Measurements from ENCODE around the gene RFLNA. TPM values are rescaled to one million over a fixed set of nuclear protein-coding genes. Genes with fewer than 3 reads are reported as not detected.
A peak's percentile ranks its signal among the peaks of the same experiment; 100 is the strongest.

The RFLNA gene
- total RNA-seq, 1 experiment from 2014 or later, result 10.6 TPM

- no peaks in the 10 kb centered on the region for H3K27me3 ChIP-seq (ENCODE audit: insufficient read depth, low read length)
- no peak for DNase-seq
- H4K91ac ChIP-seq (ENCODE audit: insufficient read length, low read depth, low read length), result no peak overlapping the region
- H3K27ac ChIP-seq (ENCODE audit: insufficient read length, low read depth, low read length), result no peak overlapping the region
- H4K5ac ChIP-seq (ENCODE audit: insufficient read length, low read depth, low read length), result no peak overlapping the region
- no peak overlapping the region for H3K23ac ChIP-seq (ENCODE audit: insufficient read length, low read depth, low read length)
- no CpG with 5 or more reads among the region's 9 CpGs for WGBS (ENCODE audit: extremely low coverage, insufficient read length, low lambda C conversion rate)
- Mint-ChIP-seq H3K4me3 (no peak overlapping the region; a peak in 1 of 5 replicates), H3K36me3 (ENCODE audit: insufficient read depth in 1 of 3, low read depth in 3 of 3) (peaks cover 41 to 79% (median 74%) of the 10 kb centered on the region in 3 experiments), H3K27me3 (ENCODE audit: low read depth) (peaks cover 1% of the 10 kb centered on the region; the same call in 1 of the 2 replicates), H3K4me1 (no peaks in the 10 kb centered on the region), H3K27ac (peak overlapping the region in 2 of 3 experiments; percentile 21 to 81; a peak in 3 of 7 replicates), H3K9me3 (no peaks in the 10 kb centered on the region)
- no peak overlapping the region for H2BK12ac ChIP-seq (ENCODE audit: insufficient read length, low read depth, low read length)
- H3K23me2 ChIP-seq (ENCODE audit: insufficient read length, low read depth, low read length, poor library complexity, severe bottlenecking), result no peaks in the 10 kb centered on the region
- no peak overlapping the region for H3K9ac ChIP-seq (ENCODE audit: extremely low read depth, insufficient read length, low read length)
- no peak overlapping the region for H2BK120ac ChIP-seq (ENCODE audit: low read depth, low read length, poor library complexity, severe bottlenecking)
- H3K79me2 ChIP-seq (ENCODE audit: insufficient read depth, low read length), result no peaks in the 10 kb centered on the region
- H4K20me1 ChIP-seq (ENCODE audit: control insufficient read depth, insufficient read depth, insufficient read length), result peaks cover 2% of the 10 kb centered on the region
- H2BK5ac ChIP-seq (ENCODE audit: insufficient read length, low read length), result no peak overlapping the region
- no peak overlapping the region for H3K4me2 ChIP-seq (ENCODE audit: insufficient read depth, insufficient read length, low read length)
- no peak overlapping the region for H4K8ac ChIP-seq (replicated peaks; ENCODE audit: insufficient read length, low read depth, low read length)
- no peak overlapping the region for H2BK20ac ChIP-seq (ENCODE audit: low read depth, low read length, poor library complexity, severe bottlenecking)
- no peak overlapping the region for H3K18ac ChIP-seq (ENCODE audit: insufficient read length, low read depth, low read length)
- no peak overlapping the region for H3K14ac ChIP-seq (ENCODE audit: insufficient read depth, low read length)
- no peaks in the 10 kb centered on the region for H3K4me1 ChIP-seq (ENCODE audit: insufficient read depth, low read length)
- no peak overlapping the region for H2AFZ ChIP-seq (ENCODE audit: low read length)
- no peak overlapping the region for H2AK5ac ChIP-seq (ENCODE audit: insufficient read length, low read length)
- H3K9me3 ChIP-seq (ENCODE audit: control insufficient read depth, low read depth, low read length), result no peaks in the 10 kb centered on the region
- no peak overlapping the region for H3K56ac ChIP-seq (ENCODE audit: insufficient read length, low read depth, low read length)
- H2BK15ac ChIP-seq (ENCODE audit: low read depth, low read length), result no peak overlapping the region
- no peak for TF ChIP-seq CTCF (conservative IDR thresholded peaks at IDR 0.05)
- H3T11ph ChIP-seq (ENCODE audit: low read length), result no peak overlapping the region
- no peak overlapping the region for H3K4ac ChIP-seq (ENCODE audit: low read depth, low read length)
- no peaks in the 10 kb centered on the region for H3K79me1 ChIP-seq (ENCODE audit: insufficient read depth, low read depth, low read length, poor library complexity, severe bottlenecking)
Observed at GRCh38 chr12:124344022-124344421, 49.1 kb downstream of the RFLNA start.
